Muscle of back (tissue), 11 donors: ENCODE measurements around the gene UBTD1. TPM values are rescaled to one million over a fixed set of nuclear protein-coding genes. Genes with fewer than 3 reads are reported as not detected.

Experiments used
- DNase-seq, 3 donors: peaks; one replicate each; pipeline versions ENCODE4 v3.0.0 to v3.0.0-alpha.2; 2013
- polyA plus RNA-seq, 10 donors: library from polyadenylated mRNA; unstranded; fragments of 120-200 nt; gene quantifications; one replicate each; pipeline ENCODE4 v1.2.1, GENCODE V29; 2013; ENCODE audit not compliant: insufficient read length in 10 of 10

Gene UBTD1
- polyA plus RNA-seq, 10 donors, result 11.3 to 17.3 (median 14.0) TPM

GRCh38 chr10:97607095-97607636 is 108.4 kb downstream of the UBTD1 start:
- no peak for DNase-seq

- peak in 1 of 3 donors; percentile 20 for DNase-seq
Measured at GRCh38 chr10:97608991-97609561, 110.4 kb downstream of the UBTD1 start.

DNA sequence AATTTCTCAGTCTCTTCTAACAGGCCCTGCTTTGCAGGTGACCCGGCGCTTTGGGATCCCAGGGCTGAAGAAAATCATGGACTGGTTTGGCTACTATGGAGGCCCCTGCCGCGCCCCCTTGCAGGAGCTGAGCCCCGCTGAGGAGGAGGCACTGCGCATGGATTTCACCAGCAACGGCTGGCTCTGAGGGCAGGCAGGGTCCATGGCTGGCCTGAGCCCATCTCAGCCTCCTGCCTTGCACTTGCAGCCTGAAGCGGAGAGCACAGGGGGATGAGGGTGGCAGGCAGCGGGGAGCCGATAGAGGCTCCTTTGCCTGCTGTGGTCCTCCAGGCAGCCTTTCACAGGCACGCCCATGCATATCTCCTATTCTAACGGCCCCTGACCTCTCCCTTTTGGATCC is 112.7 kb downstream of the UBTD1 start:
- no peak for DNase-seq

GRCh38 chr10:97612386-97612785 is 113.7 kb downstream of the UBTD1 start:
- peak in 2 of 3 donors; percentile 63 to 72 for DNase-seq

- no peak for DNase-seq
Measured at GRCh38 chr10:97618285-97618684, 119.6 kb downstream of the UBTD1 start.

- no peak for DNase-seq
Measured at GRCh38 chr10:97618733-97619132, 120.0 kb downstream of the UBTD1 start.

Other genes starting within 250 kb of the UBTD1 start
- gene ARHGAP19, start 206.3 kb upstream of the UBTD1 start, polyA plus RNA-seq, result 10 to 100 TPM in 7 of 10 donors, 1 to 10 TPM in 3; 8.8 to 17.1 (median 12.6) TPM
- gene FRAT1, start 179.7 kb upstream of the UBTD1 start, polyA plus RNA-seq, result 1 to 10 TPM in 8 of 10 donors, under 1 TPM in 2; 0.76 to 2.5 (median 1.4) TPM
- gene FRAT2, start 164.2 kb upstream of the UBTD1 start, polyA plus RNA-seq, result 1 to 10 TPM; 2.6 to 5.8 (median 3.7) TPM
- 10 to 100 TPM; 18.5 to 27.3 (median 21.3) TPM for gene RRP12, start 97.6 kb upstream of the UBTD1 start, polyA plus RNA-seq
- gene PGAM1, start 72.7 kb upstream of the UBTD1 start, polyA plus RNA-seq, result 100 to 1,000 TPM in 9 of 10 donors, 10 to 100 TPM in 1; 90.7 to 151 (median 117) TPM
- gene EXOSC1, start 52.9 kb upstream of the UBTD1 start, polyA plus RNA-seq, result 10 to 100 TPM; 25.0 to 32.8 (median 28.5) TPM
- gene ZDHHC16, start 52.7 kb upstream of the UBTD1 start, polyA plus RNA-seq, result 10 to 100 TPM; 27.2 to 35.5 (median 31.7) TPM
- 10 to 100 TPM; 51.9 to 84.9 (median 58.4) TPM for gene MMS19, start 502 bp upstream of the UBTD1 start, polyA plus RNA-seq
- gene ANKRD2, start 73.9 kb downstream of the UBTD1 start, polyA plus RNA-seq, result 10 to 100 TPM in 9 of 10 donors, 1 to 10 TPM in 1; 8.5 to 60.8 (median 27.0) TPM
- gene HOGA1, start 85.5 kb downstream of the UBTD1 start, polyA plus RNA-seq, result 1 to 10 TPM in 3 of 10 donors, under 1 TPM in 7; 0.34 to 1.6 (median 0.80) TPM
- gene C10orf62, start 90.8 kb downstream of the UBTD1 start, polyA plus RNA-seq, result under 1 TPM in 1 of 10 donors, not detected in 9; 0.17 TPM
- 1 to 10 TPM; 3.7 to 7.6 (median 5.1) TPM for gene MORN4, start 134.6 kb downstream of the UBTD1 start, polyA plus RNA-seq
- 10 to 100 TPM in 2 of 10 donors, 1 to 10 TPM in 8; 8.8 to 12.2 (median 9.3) TPM for gene PI4K2A, start 141.7 kb downstream of the UBTD1 start, polyA plus RNA-seq
- gene AVPI1, start 188.3 kb downstream of the UBTD1 start, polyA plus RNA-seq, result 1 to 10 TPM; 3.5 to 6.1 (median 4.7) TPM
- gene MARVELD1, start 214.8 kb downstream of the UBTD1 start, polyA plus RNA-seq, result 10 to 100 TPM; 35.2 to 86.5 (median 57.1) TPM
- 10 to 100 TPM in 7 of 10 donors, 1 to 10 TPM in 3; 8.6 to 19.1 (median 11.2) TPM for gene ZFYVE27, start 238.2 kb downstream of the UBTD1 start, polyA plus RNA-seq